NCI-H748 (cell line): ENCODE data around the gene COL25A1.
A peak's percentile ranks its signal among the peaks of the same experiment; 100 is the strongest.

Experiments
- DNase-seq: peaks from one replicate; lab custom pipeline; 2025; ENCODE audit not compliant: unreplicated experiment; lab: John Stamatoyannopoulos, UW

Gene COL25A1

GRCh38 chr4:109216085-109216696 is 86.3 kb downstream of the COL25A1 start:
- DNase-seq = no peak

GRCh38 chr4:109215506-109215905 is 87.0 kb downstream of the COL25A1 start:
- DNase-seq = no peak

- no peak for DNase-seq
Observed at GRCh38 chr4:109214622-109215301, 87.7 kb downstream of the COL25A1 start.

GRCh38 chr4:109213056-109213455 is 89.4 kb downstream of the COL25A1 start:
- no peak for DNase-seq

GRCh38 chr4:109211671-109212070 is 90.8 kb downstream of the COL25A1 start:
- DNase-seq = no peak

- no peak for DNase-seq
Observed at GRCh38 chr4:109209647-109210046, 92.8 kb downstream of the COL25A1 start.

- no peak for DNase-seq
Observed at GRCh38 chr4:109207898-109208297, 94.6 kb downstream of the COL25A1 start.

GRCh38 chr4:109207061-109207460 is 95.4 kb downstream of the COL25A1 start:
- DNase-seq = peak; percentile 20

- DNase-seq = no peak
Observed at GRCh38 chr4:109206620-109207019, 95.8 kb downstream of the COL25A1 start.

GRCh38 chr4:109205186-109205585 is 97.3 kb downstream of the COL25A1 start:
- DNase-seq = no peak

GRCh38 chr4:109199585-109199984 is 102.9 kb downstream of the COL25A1 start:
- no peak for DNase-seq

GRCh38 chr4:109195646-109196045 is 106.8 kb downstream of the COL25A1 start:
- DNase-seq = no peak

- no peak for DNase-seq
Observed at GRCh38 chr4:109191216-109191615, 111.2 kb downstream of the COL25A1 start.

GRCh38 chr4:109186458-109186945 is 116.0 kb downstream of the COL25A1 start:
- DNase-seq = no peak

GRCh38 chr4:109185951-109186350 is 116.5 kb downstream of the COL25A1 start:
- no peak for DNase-seq

- no peak for DNase-seq
Observed at GRCh38 chr4:109185548-109185947, 116.9 kb downstream of the COL25A1 start.

- DNase-seq = no peak
Observed at GRCh38 chr4:109184491-109184961, 117.9 kb downstream of the COL25A1 start.

GRCh38 chr4:109183931-109184490 is 118.4 kb downstream of the COL25A1 start:
- DNase-seq = no peak

GRCh38 chr4:109182696-109183095 is 119.8 kb downstream of the COL25A1 start:
- no peak for DNase-seq

- no peak for DNase-seq
Observed at GRCh38 chr4:109179061-109179460, 123.4 kb downstream of the COL25A1 start.

- DNase-seq = peak; percentile 0
Observed at GRCh38 chr4:109177096-109177810, 125.2 kb downstream of the COL25A1 start.
